GM19372 (cell line): ENCODE measurements around the gene WWC2.
"Not testable (repeated sequence)": the region's sequence is repeated elsewhere in the genome, so short reads cannot be mapped to it uniquely, and the experiment has no call there.

ENCODE experiments used
- ATAC-seq: cut with Tn5 transposase; IDR thresholded peaks from one replicate; pipeline ENCODE4 v1.9.1; 2021; ENCODE audit warnings: mild to moderate bottlenecking, low read depth, moderate library complexity; ENCODE audit not compliant: unreplicated experiment

WWC2 gene

DNA sequence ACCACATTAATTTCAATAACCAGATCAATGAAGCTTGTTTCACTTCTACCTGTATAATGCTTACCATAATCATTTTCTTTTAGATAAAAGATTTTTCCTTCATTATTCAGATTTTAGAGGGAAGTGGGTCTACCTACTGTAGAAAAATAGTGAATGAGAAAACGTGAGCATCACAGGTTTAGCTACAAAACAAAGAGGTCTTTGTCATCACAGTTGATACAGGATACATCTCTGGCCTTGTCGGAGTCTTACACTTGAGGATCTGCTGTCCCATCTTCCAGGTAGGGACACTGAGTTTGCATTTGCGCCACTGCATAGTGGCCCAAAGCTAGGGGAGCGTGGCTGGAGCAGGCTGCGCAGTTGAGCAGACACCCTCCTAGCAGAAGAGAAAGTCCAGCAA lies 222.5 kb downstream of the WWC2 start:
- ATAC-seq: no peak

DNA sequence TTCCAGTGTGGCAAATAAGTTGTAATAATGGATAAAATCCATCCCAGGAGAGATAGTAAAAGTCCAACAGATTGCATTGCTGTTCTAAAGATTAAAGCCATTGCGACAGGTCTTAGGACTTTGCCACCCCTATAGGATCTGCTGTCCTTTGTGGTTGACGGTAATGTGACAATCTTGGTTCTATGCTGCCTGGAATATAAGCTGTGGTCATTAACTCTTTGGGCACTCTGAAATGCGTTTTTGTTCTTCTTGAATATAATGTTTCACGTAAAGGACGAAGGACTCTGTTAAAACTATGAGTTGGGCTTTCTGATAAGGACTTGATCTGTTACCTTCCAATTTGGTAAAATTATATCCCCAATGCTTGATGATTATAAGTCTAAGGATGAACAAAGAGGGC lies 223.3 kb downstream of the WWC2 start, which contains the start of gene CLDN24:
CLDN24 (minus strand) TSS at position 101 of the 400 bp plus-strand sequence; CDS start at position 101, 0 bp downstream.
- no peak for ATAC-seq

DNA sequence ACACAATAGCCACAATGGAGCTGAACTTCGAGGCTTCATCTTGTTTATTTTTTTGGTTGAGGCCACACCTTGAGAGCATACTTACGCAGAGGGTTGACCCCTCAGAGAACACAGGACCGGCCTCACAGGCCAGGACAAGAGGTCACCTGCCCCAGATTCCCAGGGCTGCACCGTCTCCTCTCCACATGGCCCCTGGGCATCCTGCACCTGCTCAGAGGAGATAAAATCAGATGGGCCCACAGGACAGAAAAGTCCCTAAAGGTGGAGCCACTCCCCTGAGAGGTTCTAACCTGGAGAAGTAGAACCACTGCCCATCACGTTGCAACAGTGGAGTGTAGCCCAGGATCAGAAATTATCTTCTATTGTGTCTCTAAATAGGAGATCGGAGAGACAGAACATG lies 224.2 kb downstream of the WWC2 start:
- no peak for ATAC-seq

- not testable (repeated sequence) for ATAC-seq
Observed at GRCh38 chr4:183324056-183324455, 225.0 kb downstream of the WWC2 start.

DNA sequence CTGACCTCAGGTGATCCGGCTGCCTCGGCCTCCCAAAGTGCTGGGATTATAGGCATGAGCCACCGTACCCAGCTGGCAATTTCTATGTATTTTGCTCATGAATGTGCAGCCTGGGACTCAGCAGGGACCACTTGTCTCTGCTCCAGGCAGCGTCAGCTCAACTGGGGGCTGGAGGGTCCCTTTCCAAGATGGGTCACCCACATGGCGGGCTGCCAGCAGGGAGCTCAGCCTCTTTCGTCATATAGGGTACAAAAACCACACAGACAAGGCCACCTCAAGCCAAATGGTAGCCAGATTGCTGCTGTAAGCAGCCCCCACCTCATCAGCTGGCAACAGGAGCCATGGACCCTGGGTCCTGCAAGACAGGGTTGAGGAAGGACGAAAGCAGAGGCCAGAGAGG lies 225.6 kb downstream of the WWC2 start:
- ATAC-seq: no peak

DNA sequence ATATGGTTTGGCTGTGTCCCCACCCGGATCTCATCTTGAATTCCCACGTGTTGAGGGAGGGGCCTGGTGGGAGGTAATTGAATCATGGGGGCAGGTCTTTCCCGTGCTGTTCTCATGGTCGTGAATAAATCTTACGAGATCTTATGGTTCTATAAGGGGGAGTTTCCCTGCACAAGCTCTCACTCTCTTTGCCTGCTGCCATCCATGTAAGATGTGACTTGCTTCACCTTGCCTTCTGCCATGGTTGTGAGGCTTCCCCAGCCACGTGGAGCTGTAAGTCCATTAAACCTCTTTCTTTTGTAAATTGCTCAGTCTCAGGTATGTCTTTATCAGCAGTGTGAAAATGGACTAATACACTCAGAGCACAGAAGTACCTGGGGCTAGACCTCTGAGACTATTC lies 227.3 kb downstream of the WWC2 start:
- not testable (repeated sequence) for ATAC-seq

- no peak for ATAC-seq
Observed at GRCh38 chr4:183326853-183327252, 227.8 kb downstream of the WWC2 start.

GRCh38 chr4:183327827-183328226 lies 228.8 kb downstream of the WWC2 start:
- no peak for ATAC-seq

DNA sequence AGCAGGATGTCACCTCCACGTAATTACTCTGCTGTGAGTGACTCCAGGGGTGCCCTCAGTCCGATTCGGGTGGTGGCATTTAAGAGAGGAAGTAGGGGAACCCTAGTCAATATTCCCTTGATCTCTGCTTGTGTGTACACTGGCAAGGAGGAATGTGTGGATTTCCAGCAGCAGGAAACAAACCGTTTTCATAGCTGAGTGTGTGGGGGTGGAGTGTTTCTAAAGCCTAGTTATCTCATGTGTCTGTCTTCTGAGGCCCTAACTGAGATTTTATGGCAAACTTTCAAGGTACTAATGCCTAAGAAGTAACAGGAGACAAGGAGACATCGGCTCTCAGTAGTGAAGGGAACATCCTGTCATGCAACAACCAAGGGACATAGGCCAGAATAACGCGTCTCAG lies 229.8 kb downstream of the WWC2 start:
- no peak for ATAC-seq

DNA sequence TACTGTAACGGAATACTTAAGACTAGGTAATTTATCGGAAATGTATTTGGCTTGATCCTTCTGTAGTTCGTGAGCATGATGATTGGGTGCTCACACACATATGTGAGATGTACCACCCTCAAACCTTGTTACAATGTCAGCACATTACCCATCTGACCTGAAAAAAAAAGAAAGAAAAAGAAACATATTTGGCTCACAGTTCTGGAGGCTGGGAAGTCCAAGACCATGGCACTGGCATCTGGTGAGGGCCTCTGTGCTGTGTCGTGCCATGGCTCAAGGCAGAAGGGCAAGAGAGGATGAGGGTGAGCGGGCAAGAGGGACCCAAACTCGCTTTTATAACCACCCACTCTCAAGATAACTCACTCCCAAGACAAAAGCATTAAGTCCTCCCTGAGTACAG lies 230.2 kb downstream of the WWC2 start:
- ATAC-seq: no peak

GRCh38 chr4:183329954-183330742 lies 231.1 kb downstream of the WWC2 start:
- ATAC-seq: no peak

DNA sequence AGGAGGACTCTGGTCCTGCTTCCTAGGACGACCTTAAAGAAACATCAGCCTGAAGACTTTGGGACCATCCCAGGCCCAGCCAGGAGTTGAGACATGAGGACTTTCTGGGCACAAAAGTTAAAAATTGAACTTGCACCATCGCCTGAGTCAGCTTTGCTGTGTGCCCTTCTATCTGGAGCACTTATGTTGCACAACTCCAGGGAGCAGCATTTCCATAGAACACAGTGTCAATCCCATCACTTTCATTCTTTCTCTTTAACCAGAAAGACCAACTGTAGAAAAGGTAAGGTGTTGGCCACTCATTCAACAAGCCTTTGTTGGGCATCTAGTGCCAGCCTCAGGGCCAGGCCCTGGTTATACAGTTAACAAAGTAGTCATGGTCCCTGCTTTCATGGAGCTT lies 231.8 kb downstream of the WWC2 start:
- ATAC-seq: no peak

GRCh38 chr4:183332447-183332846 lies 233.4 kb downstream of the WWC2 start:
- ATAC-seq: no peak

GRCh38 chr4:183333202-183333601 lies 234.1 kb downstream of the WWC2 start:
- ATAC-seq: no peak

DNA sequence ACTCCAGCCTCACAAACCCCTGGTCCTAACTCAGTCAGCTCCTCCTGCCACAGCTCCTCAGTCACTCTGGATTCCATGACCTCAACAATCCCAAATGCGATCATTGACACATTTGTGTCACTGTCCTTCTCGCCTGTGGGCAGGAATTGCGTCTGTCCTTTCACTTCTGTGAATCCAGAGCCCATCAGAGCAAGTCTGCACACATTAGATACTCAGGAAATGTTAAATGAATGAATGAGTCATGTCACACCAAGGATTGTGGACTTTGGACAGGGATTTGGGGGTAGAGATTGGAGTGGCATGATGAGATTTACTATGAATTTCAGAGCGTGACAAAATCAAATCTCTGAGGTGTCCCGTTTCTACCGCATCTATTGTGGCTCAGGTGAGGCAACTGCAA lies 234.9 kb downstream of the WWC2 start:
- no peak for ATAC-seq

GRCh38 chr4:183335369-183335940 lies 236.4 kb downstream of the WWC2 start:
- ATAC-seq: no peak

GRCh38 chr4:183337349-183337748 lies 238.3 kb downstream of the WWC2 start:
- ATAC-seq: no peak

- no peak for ATAC-seq
Observed at GRCh38 chr4:183337833-183338232, 238.8 kb downstream of the WWC2 start.

- peak; percentile 46 for ATAC-seq
Observed at GRCh38 chr4:183342541-183343533, 243.8 kb downstream of the WWC2 start.

DNA sequence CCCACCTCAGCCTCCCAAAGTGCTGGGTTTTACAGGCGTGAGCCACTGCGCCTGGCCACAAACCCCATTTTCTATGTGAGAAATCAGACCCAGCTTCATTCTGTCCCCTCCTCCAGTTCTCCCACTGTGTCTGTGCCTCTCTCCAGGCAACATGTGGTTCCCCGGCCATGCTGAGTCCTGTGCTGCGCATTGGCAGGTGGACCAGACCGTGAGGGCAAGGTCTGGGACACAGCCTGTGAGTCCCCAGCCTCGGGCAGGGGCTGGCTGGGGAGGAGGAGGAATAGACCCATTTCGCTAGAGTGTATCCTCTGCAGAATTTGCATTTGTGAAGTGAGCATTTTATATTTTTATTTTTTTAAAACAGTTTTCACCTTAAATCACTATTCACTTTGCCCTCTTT lies 244.7 kb downstream of the WWC2 start:
- ATAC-seq: no peak
